ENCODE results near the gene FAM227B. TPM values are rescaled to one million over a fixed set of nuclear protein-coding genes. Genes with fewer than 3 reads are reported as not detected.

The FAM227B gene
- total RNA-seq, 4 donors from 2014 or later, result 3.3 to 9.2 (median 6.6) TPM

DNA sequence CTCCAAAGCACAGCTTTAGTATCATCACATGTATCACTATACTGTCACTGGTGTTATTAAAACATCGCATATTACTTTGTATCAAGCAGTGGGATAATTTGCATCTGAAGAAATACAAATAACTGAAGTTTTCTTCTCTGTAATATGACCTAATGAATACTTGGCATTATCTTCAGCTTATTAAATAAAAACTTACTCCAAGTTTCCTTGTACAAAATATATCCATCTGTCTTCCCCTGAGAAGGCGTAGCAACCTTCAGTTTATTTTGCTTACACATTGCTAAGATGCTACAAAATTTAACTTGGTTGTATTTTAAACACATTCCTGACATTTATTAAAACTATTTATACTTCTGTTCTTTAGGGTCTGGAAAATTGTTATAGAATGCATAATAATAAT is 183.9 kb downstream of the FAM227B start:
- in situ Hi-C loops (cut with MboI; ENCODE audit: low pct_ligation_motif_present in 1 of 4, low pct_unique_long_range_greater_than_20kb in 1 of 4, low sequenced_read_pairs in 3 of 4) (no loop called here), intact Hi-C loops (cut with DNase I; ENCODE audit: low total_unique reads) (no loop called here)
- WGBS, 2 donors (ENCODE audit: low coverage in 1 of 2), result 64 to 68% methylated on average over 2 of the region's 2 CpGs
- H3K4me1 ChIP-seq, result peaks cover 0 to 30% (median 5%) of the 10 kb centered on the region in 4 donors
- H3K4me3 ChIP-seq, result no peak overlapping the region
- peak overlapping the region; percentile 15 to 72 (median 50) for H3K27ac ChIP-seq
- no peaks in the 10 kb centered on the region for H3K9me3 ChIP-seq
- no peaks in the 10 kb centered on the region for H3K27me3 ChIP-seq
- H3K36me3 ChIP-seq, result no peaks in the 10 kb centered on the region
- DNase-seq, result no peak
- TF ChIP-seq, protein P1, sequence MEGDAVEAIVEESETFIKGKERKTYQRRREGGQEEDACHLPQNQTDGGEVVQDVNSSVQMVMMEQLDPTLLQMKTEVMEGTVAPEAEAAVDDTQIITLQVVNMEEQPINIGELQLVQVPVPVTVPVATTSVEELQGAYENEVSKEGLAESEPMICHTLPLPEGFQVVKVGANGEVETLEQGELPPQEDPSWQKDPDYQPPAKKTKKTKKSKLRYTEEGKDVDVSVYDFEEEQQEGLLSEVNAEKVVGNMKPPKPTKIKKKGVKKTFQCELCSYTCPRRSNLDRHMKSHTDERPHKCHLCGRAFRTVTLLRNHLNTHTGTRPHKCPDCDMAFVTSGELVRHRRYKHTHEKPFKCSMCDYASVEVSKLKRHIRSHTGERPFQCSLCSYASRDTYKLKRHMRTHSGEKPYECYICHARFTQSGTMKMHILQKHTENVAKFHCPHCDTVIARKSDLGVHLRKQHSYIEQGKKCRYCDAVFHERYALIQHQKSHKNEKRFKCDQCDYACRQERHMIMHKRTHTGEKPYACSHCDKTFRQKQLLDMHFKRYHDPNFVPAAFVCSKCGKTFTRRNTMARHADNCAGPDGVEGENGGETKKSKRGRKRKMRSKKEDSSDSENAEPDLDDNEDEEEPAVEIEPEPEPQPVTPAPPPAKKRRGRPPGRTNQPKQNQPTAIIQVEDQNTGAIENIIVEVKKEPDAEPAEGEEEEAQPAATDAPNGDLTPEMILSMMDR (IDR thresholded peaks at IDR 0.05), result no peak
- TF ChIP-seq POLR2AphosphoS5 (IDR thresholded peaks at IDR 0.05), result no peak

DNA sequence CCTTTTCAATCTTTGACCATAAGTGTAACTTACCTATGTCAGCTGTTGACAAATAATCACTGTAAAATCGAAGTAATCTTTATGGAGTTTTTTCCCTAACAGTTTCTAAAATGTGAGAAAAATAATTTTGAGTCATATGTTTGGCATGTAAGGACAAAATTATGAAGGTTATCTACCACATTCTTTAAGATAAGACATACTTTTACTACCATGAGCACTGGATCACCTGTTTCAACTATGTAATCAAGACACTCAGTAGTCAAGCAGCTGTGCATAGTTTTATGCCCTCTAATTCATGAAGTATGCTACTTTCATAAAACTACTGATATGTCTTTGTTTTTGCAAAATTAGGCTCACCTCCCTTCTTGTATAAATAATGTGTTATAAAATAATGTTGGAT is 185.4 kb downstream of the FAM227B start:
- peaks cover 0 to 30% (median 5%) of the 10 kb centered on the region in 4 donors for H3K4me1 ChIP-seq
- in situ Hi-C loops (cut with MboI; ENCODE audit: low pct_ligation_motif_present in 1 of 4, low pct_unique_long_range_greater_than_20kb in 1 of 4, low sequenced_read_pairs in 3 of 4), result no loop called here
- intact Hi-C loops (cut with DNase I; ENCODE audit: low total_unique reads), result no loop called here
- no peak for DNase-seq
- no peak overlapping the region for H3K4me3 ChIP-seq
- TF ChIP-seq, protein P1 (IDR thresholded peaks at IDR 0.05), result no peak
- TF ChIP-seq EP300 (IDR thresholded peaks at IDR 0.05; ENCODE audit: low read depth) (no peak), POLR2A (IDR thresholded peaks at IDR 0.05) (no peak), POLR2AphosphoS5 (IDR thresholded peaks at IDR 0.05) (no peak)
- no peaks in the 10 kb centered on the region for H3K27me3 ChIP-seq
- WGBS, 2 donors (ENCODE audit: low coverage in 1 of 2), result 38 to 56% methylated on average over 1 of the region's 1 CpG
- no peaks in the 10 kb centered on the region for H3K9me3 ChIP-seq
- no peaks in the 10 kb centered on the region for H3K36me3 ChIP-seq
- peak overlapping the region in 3 of 4 donors; percentile 33 to 66 (median 34) for H3K27ac ChIP-seq

DNA sequence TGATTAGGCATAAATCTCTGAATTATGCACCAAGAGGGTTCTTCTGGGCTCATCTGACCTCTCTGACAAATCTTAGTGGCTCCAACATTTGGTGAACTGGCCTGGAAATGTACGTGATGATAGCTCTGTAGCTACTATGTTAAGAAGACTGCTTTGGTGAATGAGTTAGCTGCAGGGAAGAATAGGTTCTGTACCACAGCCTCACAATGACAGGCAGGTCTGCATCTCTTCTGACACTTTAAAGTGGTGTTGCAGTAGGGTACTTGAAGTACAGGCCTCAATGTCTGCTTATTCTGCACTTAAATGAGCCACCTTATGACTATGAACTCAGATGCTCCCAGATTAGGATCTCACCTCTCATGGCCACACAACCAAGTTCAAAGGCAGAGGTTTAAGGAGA is 190.6 kb downstream of the FAM227B start:
- intact Hi-C loops (cut with DNase I; ENCODE audit: low total_unique reads), result no loop called here
- peak overlapping the region in 3 of 4 donors; percentile 42 to 80 (median 73) for H3K27ac ChIP-seq
- WGBS, 2 donors (ENCODE audit: low coverage in 1 of 2), result 81% methylated on average over 1 of the region's 1 CpG; no CpG with 5 or more reads in 1 of the 2 donors

DNA sequence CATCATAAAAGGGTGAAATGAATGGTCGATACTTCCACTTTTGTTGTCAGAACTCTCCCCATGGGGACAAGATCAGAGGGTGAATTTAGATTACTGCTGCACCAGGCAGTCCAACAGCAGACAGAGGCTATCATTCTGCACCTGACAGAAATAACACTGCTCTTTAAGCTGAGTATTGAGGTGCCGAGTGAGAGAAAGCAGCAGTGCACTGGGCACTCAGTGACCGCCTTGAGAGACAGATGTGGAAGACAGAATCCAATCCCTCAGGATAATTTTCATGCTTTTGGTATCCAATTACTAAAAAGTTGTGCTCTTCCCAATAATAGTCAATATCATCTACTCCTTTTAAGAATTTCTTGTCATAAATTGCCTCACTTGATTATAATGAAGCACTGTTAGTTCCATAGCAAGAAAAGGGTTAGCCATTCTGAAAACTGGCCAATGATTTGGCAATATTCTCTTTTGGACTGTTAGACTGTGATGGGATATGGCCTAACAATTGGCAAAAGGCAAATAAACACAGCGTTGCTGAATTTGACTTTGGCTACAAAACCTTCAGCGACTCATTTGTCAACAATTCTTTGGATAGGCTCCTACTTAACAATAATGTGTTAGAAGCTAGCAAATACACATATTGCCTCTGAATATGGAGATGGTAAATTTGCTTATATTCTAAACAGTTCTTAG is 192.1 kb downstream of the FAM227B start:
- 63% methylated on average over 4 to 5 of the region's 5 CpGs for WGBS, 2 donors (ENCODE audit: low coverage in 1 of 2)
- no peaks in the 10 kb centered on the region for H3K27me3 ChIP-seq
- DNase-seq, result no peak
- H3K27ac ChIP-seq, result peak overlapping the region; percentile 42 to 80 (median 72)
- H3K9me3 ChIP-seq, result no peaks in the 10 kb centered on the region
- H3K4me3 ChIP-seq, result peak overlapping the region in 1 of 4 donors; percentile 43
- H3K4me1 ChIP-seq, result peaks cover 0 to 4% (median 0%) of the 10 kb centered on the region in 4 donors
- intact Hi-C loops (cut with DNase I; ENCODE audit: low total_unique reads) (no loop called here), in situ Hi-C loops (cut with MboI; ENCODE audit: low pct_ligation_motif_present in 1 of 4, low pct_unique_long_range_greater_than_20kb in 1 of 4, low sequenced_read_pairs in 3 of 4) (loop anchor here in 2 of 4 donors (10.0 kb wide), 2 partner anchors 184 to 564 kb away; no protein-coding TSS in a partner anchor)
- H3K36me3 ChIP-seq, result no peaks in the 10 kb centered on the region
- TF ChIP-seq, protein P1 (IDR thresholded peaks at IDR 0.05), result no peak
- TF ChIP-seq EP300 (IDR thresholded peaks at IDR 0.05; ENCODE audit: low read depth), result no peak
- peak in 2 of 3 donors; percentile 17 to 72 for TF ChIP-seq POLR2AphosphoS5 (IDR thresholded peaks at IDR 0.05)
- no peak for TF ChIP-seq POLR2A (IDR thresholded peaks at IDR 0.05)

More for the DNA sequence above, 190.6 kb downstream of the FAM227B start:
- H3K4me1 ChIP-seq, result peaks cover 0 to 4% (median 0%) of the 10 kb centered on the region in 4 donors
- no peak for DNase-seq
- H3K27me3 ChIP-seq, result no peaks in the 10 kb centered on the region
- no peaks in the 10 kb centered on the region for H3K36me3 ChIP-seq
- in situ Hi-C loops (cut with MboI; ENCODE audit: low pct_ligation_motif_present in 1 of 4, low pct_unique_long_range_greater_than_20kb in 1 of 4, low sequenced_read_pairs in 3 of 4), result no loop called here
- H3K4me3 ChIP-seq, result no peak overlapping the region
- no peaks in the 10 kb centered on the region for H3K9me3 ChIP-seq
- TF ChIP-seq EP300 (IDR thresholded peaks at IDR 0.05; ENCODE audit: low read depth), result no peak
- TF ChIP-seq POLR2A (IDR thresholded peaks at IDR 0.05), result no peak
- TF ChIP-seq POLR2AphosphoS5 (IDR thresholded peaks at IDR 0.05), result no peak
- TF ChIP-seq, protein P1 (IDR thresholded peaks at IDR 0.05), result no peak
